NCI-H187 treated with DMSO at 0.1 percent for 48 hours (cell line): ENCODE results near the gene ATRNL1.

ENCODE experiments used
- DNase-seq: peaks from one replicate; lab custom pipeline; 2025; lab: John Stamatoyannopoulos, UW

ATRNL1 gene

GRCh38 chr10:115903207-115903606, 810.0 kb downstream of the ATRNL1 start:
- no peak for DNase-seq

- DNase-seq: no peak
Measured at GRCh38 chr10:115903845-115904244, 810.7 kb downstream of the ATRNL1 start.

DNA sequence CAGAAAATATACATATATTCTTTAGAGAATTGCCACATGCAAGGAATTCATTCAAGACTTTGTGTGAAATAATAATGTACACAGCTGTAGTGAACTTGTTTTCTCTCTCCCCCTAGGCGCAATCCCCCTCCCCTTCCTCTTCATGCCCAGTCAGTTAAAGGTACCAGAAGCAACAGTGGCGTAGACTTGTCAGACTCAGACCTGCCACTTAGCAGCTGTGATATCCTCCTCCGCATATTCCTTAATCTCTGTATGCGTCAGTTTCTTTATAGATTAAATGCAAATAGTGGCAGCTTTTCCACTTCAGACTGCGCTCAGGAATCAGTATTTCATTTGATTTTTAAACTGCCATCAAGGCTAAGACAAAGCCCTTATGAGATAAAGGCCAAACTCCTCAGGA, 815.9 kb downstream of the ATRNL1 start:
- no peak for DNase-seq

- DNase-seq: no peak
Measured at GRCh38 chr10:115909962-115910731, 817.0 kb downstream of the ATRNL1 start.

DNA sequence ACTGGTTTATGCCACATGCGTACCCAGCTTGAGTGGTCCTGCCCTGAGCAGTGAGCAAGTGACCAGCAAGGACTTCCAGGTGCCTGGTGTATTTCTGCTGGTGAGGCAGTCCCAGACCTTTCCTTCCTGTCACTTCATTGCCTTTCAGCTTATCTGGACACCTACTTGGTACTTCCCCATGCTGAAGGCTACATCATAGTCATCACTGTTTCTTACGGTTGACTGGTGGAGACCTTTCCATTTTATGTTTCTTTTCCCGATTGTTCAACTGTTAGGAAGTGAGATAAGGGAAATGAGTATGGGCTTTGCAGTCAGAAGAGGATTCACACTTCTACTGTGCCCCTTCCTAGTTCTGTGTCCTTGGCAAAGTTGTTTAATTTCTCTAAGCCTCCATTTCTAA, 821.3 kb downstream of the ATRNL1 start:
- no peak for DNase-seq

DNA sequence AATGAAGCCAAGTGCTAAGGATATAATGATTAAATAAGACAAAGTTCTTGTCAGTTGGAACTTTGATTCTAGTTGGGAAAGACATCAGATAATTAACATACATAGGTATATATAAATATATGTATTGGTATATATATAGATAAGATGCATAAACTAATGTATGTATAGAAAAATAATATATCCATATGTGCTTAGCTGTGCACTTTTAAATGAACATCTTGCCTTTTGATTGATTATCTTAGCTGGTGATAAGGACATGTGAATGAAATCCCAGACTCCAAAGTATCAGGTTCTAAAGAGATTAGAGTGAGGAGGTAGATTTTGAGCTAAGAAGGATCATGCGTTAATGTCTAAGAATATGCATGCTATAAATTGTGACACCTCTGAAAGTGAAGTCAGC, 822.3 kb downstream of the ATRNL1 start:
- DNase-seq: no peak

DNA sequence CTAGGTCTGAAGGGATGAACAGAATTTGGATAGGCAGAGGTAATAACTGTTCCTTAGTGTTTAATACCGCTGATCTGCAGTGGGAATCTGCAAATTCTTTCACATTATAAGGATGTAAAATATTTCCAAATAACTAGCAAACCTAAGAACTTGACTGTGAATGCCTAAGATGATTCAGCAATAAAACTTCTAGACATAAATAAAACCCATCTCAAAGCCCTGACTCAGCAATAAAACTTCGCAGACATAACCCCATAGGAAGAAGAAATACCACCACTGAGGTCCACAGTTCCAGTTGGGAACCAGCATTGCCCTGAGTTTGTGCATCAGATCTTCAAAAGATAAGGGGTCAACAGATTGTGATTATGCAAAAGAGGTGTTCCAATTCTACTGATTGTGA, 825.6 kb downstream of the ATRNL1 start:
- no peak for DNase-seq

DNA sequence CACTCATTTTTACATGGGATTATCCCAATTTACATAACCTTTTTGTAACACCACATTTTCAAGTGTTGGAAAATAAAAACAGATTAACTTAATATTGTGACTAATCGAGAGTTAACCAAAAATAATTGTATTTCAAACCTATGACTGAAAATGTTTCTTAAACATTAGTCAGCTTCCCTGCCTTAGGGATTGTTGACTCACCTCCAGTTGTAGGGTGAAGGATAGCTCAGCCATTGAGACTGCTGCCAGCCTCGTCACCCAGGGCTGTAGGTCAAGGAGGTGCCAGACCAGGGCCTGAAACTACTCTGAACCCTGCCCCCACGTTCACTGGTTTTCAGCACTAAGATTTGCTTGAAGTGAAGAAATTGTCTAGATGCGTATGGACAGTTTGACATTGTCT, 828.6 kb downstream of the ATRNL1 start:
- DNase-seq: no peak

DNA sequence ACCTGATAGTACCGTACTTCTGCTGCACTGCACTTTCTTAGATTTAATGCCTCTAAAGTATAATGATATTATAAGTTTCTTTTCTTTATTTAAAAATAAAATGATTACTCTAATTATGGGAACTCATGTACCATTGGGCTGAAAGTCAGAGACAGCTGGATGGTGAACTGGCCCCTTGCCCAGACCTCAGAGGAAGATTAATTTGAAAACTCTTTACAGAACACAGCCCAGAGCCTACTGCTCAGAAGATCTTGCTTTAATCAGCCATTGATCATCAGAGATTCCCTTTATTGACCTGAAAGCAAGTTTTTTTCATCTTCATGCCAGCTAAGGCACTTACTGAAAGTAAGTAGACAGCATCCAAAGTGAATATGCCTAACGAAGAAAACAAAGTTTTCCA, 838.1 kb downstream of the ATRNL1 start:
- no peak for DNase-seq

DNA sequence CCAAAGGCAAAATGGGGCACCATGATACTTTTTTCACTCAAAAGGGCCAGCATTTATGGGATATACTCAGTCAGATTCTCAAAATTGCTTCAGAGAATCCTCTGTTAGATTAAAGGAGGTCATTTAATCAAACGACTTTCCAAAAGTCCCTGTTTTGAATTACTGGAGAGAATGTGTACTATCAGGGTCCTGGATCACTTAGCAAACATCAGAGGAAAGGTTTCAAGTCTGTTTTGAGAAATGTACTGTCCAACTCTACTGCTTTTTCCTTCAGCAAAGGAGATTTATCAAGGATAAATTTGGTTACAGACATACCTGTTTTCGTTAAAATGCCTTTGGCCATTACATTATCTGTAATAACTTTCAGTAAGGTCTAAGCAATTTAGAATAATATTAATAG, 838.9 kb downstream of the ATRNL1 start:
- no peak for DNase-seq

GRCh38 chr10:115933098-115933497, 839.9 kb downstream of the ATRNL1 start:
- no peak for DNase-seq

- no peak for DNase-seq
Measured at GRCh38 chr10:115935731-115936130, 842.6 kb downstream of the ATRNL1 start.

DNA sequence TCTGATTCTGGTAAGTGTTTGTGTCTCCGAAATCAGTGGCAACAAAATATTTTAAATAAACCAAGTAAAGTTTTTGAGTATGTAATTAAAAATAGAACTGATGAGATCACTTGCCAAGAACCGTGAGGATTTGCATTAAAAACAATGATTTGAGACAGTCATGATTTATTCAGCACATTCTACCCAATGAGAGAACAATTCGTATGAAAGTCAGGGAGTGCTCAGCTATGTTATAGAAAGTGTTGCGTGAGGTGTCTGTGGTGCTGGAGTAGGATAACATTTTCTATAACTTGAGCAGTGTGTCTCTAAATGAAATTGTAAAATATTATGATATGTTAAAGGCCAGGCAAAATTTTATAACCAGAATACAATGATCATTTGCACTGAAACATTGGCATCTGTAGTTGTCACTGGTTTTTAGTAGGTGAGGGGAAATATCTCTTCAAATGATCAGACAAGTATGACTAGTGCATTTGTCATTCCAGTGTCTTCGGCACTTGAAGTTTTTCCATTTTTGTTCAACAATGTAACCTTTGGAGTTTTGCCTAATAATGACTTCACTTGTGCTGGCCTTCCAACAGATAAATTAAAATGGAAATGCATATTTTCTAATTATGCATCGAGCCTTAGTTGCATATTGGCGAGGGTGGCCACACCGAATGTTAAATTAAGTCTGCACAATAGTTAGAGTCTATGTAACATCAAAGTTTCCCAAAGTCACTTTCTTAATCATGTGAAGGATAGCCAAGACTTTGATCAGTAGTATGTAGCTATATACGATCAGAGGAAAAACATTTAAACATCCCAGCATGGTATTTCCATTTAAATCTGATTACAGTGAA, 844.0 kb downstream of the ATRNL1 start:
- DNase-seq: no peak

DNA sequence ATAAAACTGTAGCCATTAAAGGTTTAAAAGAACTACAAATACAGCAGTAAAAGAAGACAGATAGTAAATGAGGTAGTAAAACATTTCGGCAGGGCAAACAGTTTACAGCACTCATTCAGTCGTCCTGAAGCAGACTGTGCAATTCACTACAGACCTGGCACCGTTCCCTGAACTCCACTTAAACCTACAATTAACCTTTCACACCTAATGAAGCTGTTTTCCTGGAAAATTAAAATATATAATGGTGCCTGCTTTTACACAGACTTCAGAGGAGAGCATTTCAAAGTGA, 844.5 kb downstream of the ATRNL1 start:
- DNase-seq: no peak

- no peak for DNase-seq
Measured at GRCh38 chr10:115939101-115939854, 846.1 kb downstream of the ATRNL1 start.

DNA sequence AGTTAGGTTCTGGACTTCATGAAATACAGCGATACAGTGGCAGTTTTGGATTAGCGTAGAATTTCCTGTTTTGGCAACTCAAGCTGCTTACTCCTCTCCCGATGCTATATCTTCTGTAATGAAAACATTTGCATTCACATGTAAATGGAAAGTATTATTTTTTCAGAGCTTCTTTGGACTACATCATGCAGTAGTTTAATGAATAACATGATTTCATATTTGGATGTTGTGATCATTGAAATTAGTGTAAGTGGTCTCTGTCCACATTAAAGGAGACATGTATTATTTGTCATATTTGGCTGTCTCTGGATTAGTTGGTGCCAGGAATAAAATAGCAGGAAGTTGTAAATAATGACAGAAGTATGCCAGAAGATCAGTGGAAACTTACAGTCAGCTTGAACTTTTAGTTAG, 848.2 kb downstream of the ATRNL1 start:
- DNase-seq: no peak

- DNase-seq: no peak
Measured at GRCh38 chr10:115942101-115942500, 848.9 kb downstream of the ATRNL1 start.

DNA sequence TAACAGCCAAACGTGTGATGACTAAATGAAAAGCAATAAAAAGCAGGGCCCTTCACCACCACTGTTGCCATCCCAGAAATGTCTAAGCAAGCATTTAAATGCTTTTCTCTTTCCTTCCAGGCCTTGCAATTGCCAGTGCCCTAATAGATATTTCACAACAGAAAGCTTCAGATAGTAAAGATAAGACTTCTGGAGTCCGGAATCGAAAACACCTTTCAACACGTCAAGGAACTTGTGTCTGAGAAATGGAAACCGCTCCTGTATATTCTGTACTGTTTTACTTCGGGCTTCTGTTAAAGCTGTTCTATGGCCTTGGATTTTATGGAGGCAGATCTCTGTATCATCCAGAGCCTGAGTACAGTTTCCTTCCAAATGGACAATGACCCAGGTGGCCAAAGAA, 851.4 kb downstream of the ATRNL1 start:
- DNase-seq: no peak

DNA sequence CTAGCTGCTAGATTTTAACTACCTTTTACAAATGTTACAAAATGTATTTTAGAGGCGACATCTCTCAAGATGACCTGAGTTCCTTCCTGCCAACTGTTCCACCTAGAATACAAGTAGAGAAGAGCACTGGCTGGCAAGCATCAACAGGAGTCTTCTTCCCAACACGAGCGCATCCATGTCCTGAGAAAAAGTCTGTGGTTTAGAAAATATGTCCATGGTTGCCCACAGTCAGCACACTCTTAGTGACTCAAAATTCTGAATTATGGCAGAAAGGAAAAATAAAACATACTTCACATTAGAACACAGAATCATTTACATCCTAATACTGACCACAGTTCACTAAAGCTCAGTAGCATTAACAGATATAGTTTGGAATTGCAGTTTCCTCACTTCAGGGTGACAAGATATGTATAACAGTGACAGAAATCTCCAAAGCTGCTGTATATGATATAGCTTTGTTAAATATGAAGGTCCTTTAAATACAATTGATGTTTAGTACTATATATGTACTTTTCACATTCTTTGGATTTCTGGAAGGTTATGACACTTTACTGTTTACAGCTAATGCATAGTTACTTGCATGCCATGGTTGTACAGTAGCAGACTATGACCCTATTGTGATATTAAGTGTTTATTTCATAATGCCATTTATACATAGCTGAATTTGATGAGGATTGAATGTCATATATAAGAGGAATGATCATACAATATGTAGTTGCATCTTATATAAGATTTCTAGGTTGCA, 852.7 kb downstream of the ATRNL1 start:
- DNase-seq: no peak

GRCh38 chr10:115947104-115947503, 853.9 kb downstream of the ATRNL1 start:
- no peak for DNase-seq

DNA sequence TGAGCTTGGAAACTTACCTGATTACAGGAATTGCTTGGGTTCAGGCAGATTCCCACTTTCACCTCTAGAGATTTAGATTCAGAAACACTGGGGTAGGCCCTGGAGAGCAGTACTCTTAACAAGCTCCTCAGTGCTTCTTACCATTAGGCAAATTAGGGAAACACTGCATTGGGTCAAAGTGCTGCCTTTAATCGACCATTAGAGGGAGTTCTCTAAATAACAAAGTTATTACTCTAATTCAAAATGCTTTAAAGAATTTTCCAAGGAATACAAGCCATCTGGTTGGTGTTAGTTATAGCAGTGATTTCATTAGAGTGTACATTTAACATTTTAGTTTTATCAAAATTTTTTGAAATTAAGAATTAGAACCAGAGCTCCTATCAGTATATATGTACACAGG, 855.3 kb downstream of the ATRNL1 start:
- no peak for DNase-seq

- DNase-seq: no peak
Measured at GRCh38 chr10:115949282-115949844, 856.2 kb downstream of the ATRNL1 start.
